ENCODE results near the gene MCHR1.

GRCh38 chr22:40642316-40642715 is 37.0 kb upstream of the MCHR1 start:
- TF ChIP-seq CTCF (conservative IDR thresholded peaks at IDR 0.05 in 1 of 2, IDR thresholded peaks at IDR 0.05 in 1 of 2; ENCODE audit: extremely low read depth in 1 of 2, insufficient read depth in 1 of 2, low read depth in 1 of 2, low read length in 2 of 2) (no peak), EZH2 (IDR thresholded peaks at IDR 0.05; ENCODE audit: borderline replicate concordance, low read length) (no peak)
